H1 (cell line): ENCODE measurements around the gene HSPBAP1. TPM values are rescaled to one million over a fixed set of nuclear protein-coding genes. Genes with fewer than 3 reads are reported as not detected.

Experiments
- CTCF ChIA-PET: fragments of 300-600 bp; sonication (Branson Sonifier 250); formaldehyde crosslinking; loops from one replicate; lab custom pipeline; 2021; ENCODE audit not compliant: partially characterized antibody; lab: Charles Lee
- POLR2A ChIA-PET: fragments of 300-600 bp; sonication (Branson Sonifier 250); formaldehyde crosslinking; loops from one replicate; lab custom pipeline; 2021; ENCODE audit warnings: inconsistent platforms; ENCODE audit not compliant: partially characterized antibody; lab: Charles Lee
- DNase-seq, 2 experiments: peaks; one replicate each; pipeline versions ENCODE4 v3.0.0 to v3.0.0-alpha.2; 2010 to 2022; ENCODE audit warnings: low spot score in 2 of 2, low read depth in 1 of 2, mixed read lengths in 1 of 2
- FAIRE-seq: peaks from 2 replicates; lab custom pipeline; 2011; peaks lifted over from hg19 to GRCh38; lab: Jason Lieb, UNC
- H2AFZ ChIP-seq: 2 replicates; pipeline ENCODE4 v1.8.1; 2012; ENCODE audit warnings: low read length, inconsistent platforms
- H2AK5ac ChIP-seq: 2 replicates; pipeline ENCODE4 v1.6.1; 2013; ENCODE audit warnings: low read depth, low read length
- H2BK120ac ChIP-seq: replicated peaks from 2 replicates; pipeline ENCODE3; 2013; ENCODE audit warnings: low read depth, low read length, inconsistent platforms
- H2BK12ac ChIP-seq: 2 replicates; pipeline ENCODE4 v1.6.1; 2013; ENCODE audit warnings: low read depth, low read length
- H2BK15ac ChIP-seq: 2 replicates; pipeline ENCODE4 v1.6.1; 2013; ENCODE audit warnings: low read length
- H2BK20ac ChIP-seq: 2 replicates; pipeline ENCODE4 v1.6.1; 2013; ENCODE audit warnings: low read length
- H2BK5ac ChIP-seq: 2 replicates; pipeline ENCODE4 v1.6.1; 2013; ENCODE audit warnings: low read depth, low read length
- H3K14ac ChIP-seq: 2 replicates; pipeline ENCODE4 v1.6.1; 2013; ENCODE audit warnings: inconsistent platforms; ENCODE audit not compliant: insufficient read length
- H3K18ac ChIP-seq: 2 replicates; pipeline ENCODE4 v1.6.1; 2013; ENCODE audit warnings: low read length; ENCODE audit errors: extremely low read depth
- H3K23ac ChIP-seq: 2 replicates; pipeline ENCODE4 v1.6.1; 2013; ENCODE audit warnings: inconsistent platforms; ENCODE audit not compliant: insufficient read length
- H3K23me2 ChIP-seq: 2 replicates; pipeline ENCODE4 v1.6.1; 2013; ENCODE audit warnings: low read depth, low read length
- H3K27ac ChIP-seq: 2 replicates; pipeline ENCODE4 v1.6.1; 2011; ENCODE audit warnings: low read depth, low read length, inconsistent platforms
- H3K27me3 ChIP-seq, 4 experiments: replicated peaks in 1 of 4; 1 replicate in 1 of 4; 2 replicates in 3 of 4; pipeline versions ENCODE4 v1.6.1 to v1.8.1; 2011 to 2013; ENCODE audit warnings: low read length in 3 of 4, mild to moderate bottlenecking in 3 of 4, inconsistent platforms in 2 of 4, mixed read lengths in 2 of 4, moderate library complexity in 1 of 4; ENCODE audit not compliant: control insufficient read depth in 3 of 4, insufficient read depth in 3 of 4; ENCODE audit errors: extremely low read depth in 1 of 4
- H3K36me3 ChIP-seq, 4 experiments: 2 replicates each; pipeline versions ENCODE4 v1.6.1 to v1.8.1; 2011 to 2013; ENCODE audit warnings: mild to moderate bottlenecking in 4 of 4, low read length in 3 of 4, moderate library complexity in 2 of 4, control low read depth in 1 of 4, inconsistent platforms in 1 of 4; ENCODE audit not compliant: insufficient read depth in 4 of 4, control insufficient read depth in 2 of 4
- H3K4ac ChIP-seq: replicated peaks from 2 replicates; pipeline ENCODE3; 2013; ENCODE audit warnings: low read length, low read depth, mixed read lengths, inconsistent platforms; ENCODE audit not compliant: insufficient read length
- H3K4me1 ChIP-seq, 4 experiments: replicated peaks in 1 of 4; 1 replicate in 1 of 4; 2 replicates in 3 of 4; pipeline versions ENCODE4 v1.6.1 to v1.8.1; 2011 to 2013; ENCODE audit warnings: low read length in 3 of 4, inconsistent platforms in 2 of 4, mixed read lengths in 1 of 4; ENCODE audit not compliant: insufficient read depth in 4 of 4, control insufficient read depth in 3 of 4
- H3K4me2 ChIP-seq, 2 experiments: 2 replicates each; pipeline versions ENCODE4 v1.6.1 to v1.8.1; 2011 to 2013; ENCODE audit warnings: low read depth in 2 of 2, low read length in 2 of 2, control low read depth in 1 of 2, inconsistent platforms in 1 of 2, mild to moderate bottlenecking in 1 of 2; ENCODE audit not compliant: insufficient read depth in 1 of 2
- H3K4me3 ChIP-seq, 4 experiments: fragments of 200-600, 300-600 bp in 1 of 4; sonication (generic), shearing (Covaris generic), sonication (Bioruptor Twin) in 1 of 4; 2 replicates each; pipeline versions ENCODE4 v1.5.1 to v1.8.1; 2011 to 2016; ENCODE audit warnings: low read length in 4 of 4, low read depth in 3 of 4, control low read depth in 2 of 4, inconsistent platforms in 2 of 4, mild to moderate bottlenecking in 2 of 4, mixed read lengths in 1 of 4, moderate library complexity in 1 of 4; ENCODE audit not compliant: insufficient read depth in 2 of 4; ENCODE audit errors: extremely low read depth in 1 of 4
- H3K56ac ChIP-seq: replicated peaks from 2 replicates; pipeline ENCODE3; 2013; ENCODE audit warnings: low read depth, mild to moderate bottlenecking, mixed read lengths, low read length, inconsistent platforms; ENCODE audit not compliant: insufficient read length
- H3K79me1 ChIP-seq: 2 replicates; pipeline ENCODE4 v1.6.1; 2013; ENCODE audit warnings: low read depth, low read length, control low read depth
- H3K79me2 ChIP-seq, 2 experiments: 2 replicates each; pipeline versions ENCODE4 v1.6.1 to v1.8.1; 2012 to 2013; ENCODE audit warnings: low read length in 2 of 2, mild to moderate bottlenecking in 2 of 2, inconsistent platforms in 1 of 2; ENCODE audit not compliant: insufficient read depth in 2 of 2, control insufficient read depth in 1 of 2
- H3K9ac ChIP-seq, 4 experiments: replicated peaks in 1 of 4; 1 replicate in 1 of 4; 2 replicates in 3 of 4; pipeline versions ENCODE4 v1.6.1 to v1.8.1; 2011 to 2013; ENCODE audit warnings: low read depth in 3 of 4, low read length in 3 of 4, control low read depth in 2 of 4, mild to moderate bottlenecking in 2 of 4, moderate library complexity in 2 of 4, inconsistent platforms in 1 of 4; ENCODE audit errors: extremely low read depth in 1 of 4
- H3K9me3 ChIP-seq, 2 experiments: 2 replicates each; pipeline versions ENCODE4 v1.6.1 to v1.8.1; 2012 to 2013; ENCODE audit warnings: mild to moderate bottlenecking in 2 of 2, moderate library complexity in 2 of 2, control low read depth in 1 of 2, inconsistent platforms in 1 of 2, low read depth in 1 of 2, low read length in 1 of 2, mixed read lengths in 1 of 2; ENCODE audit not compliant: insufficient read depth in 2 of 2
- H4K20me1 ChIP-seq, 2 experiments: replicated peaks in 1 of 2; 2 replicates each; pipeline versions ENCODE3 to v1.8.1; 2011 to 2013; ENCODE audit warnings: inconsistent platforms in 2 of 2, low read length in 2 of 2, mild to moderate bottlenecking in 1 of 2; ENCODE audit not compliant: insufficient read depth in 2 of 2, control insufficient read depth in 1 of 2
- H4K5ac ChIP-seq: 2 replicates; pipeline ENCODE4 v1.6.1; 2013; ENCODE audit warnings: low read length, low read depth, mixed read lengths, inconsistent platforms; ENCODE audit not compliant: insufficient read length
- H4K8ac ChIP-seq: 2 replicates; pipeline ENCODE4 v1.8.0; 2013; ENCODE audit warnings: mild to moderate bottlenecking, moderate library complexity, low read length, inconsistent platforms; ENCODE audit not compliant: insufficient read depth; ENCODE audit errors: extremely low read depth
- H4K91ac ChIP-seq: replicated peaks from 2 replicates; pipeline ENCODE3; 2013; ENCODE audit warnings: low read length, mixed read lengths, inconsistent platforms; ENCODE audit not compliant: insufficient read length
- ASH2L ChIP-seq: fragments of 200-600, 300-600 bp; sonication (generic); IDR thresholded peaks from one replicate; pipeline ENCODE4 v1.7.1; 2017; ENCODE audit warnings: low read length
- CHD2 ChIP-seq: IDR thresholded peaks from 2 replicates; pipeline ENCODE4 v1.6.1; 2012; ENCODE audit warnings: low read length, improper control_type of control experiment
- CTCF ChIP-seq, 3 experiments: IDR thresholded peaks; 1 replicate in 2 of 3; 2 replicates in 1 of 3; pipeline versions ENCODE4 v1.5.1 to v1.6.1; 2011; ENCODE audit warnings: low read length in 3 of 3, mild to moderate bottlenecking in 3 of 3, inconsistent platforms in 2 of 3, low read depth in 1 of 3, moderate library complexity in 1 of 3; ENCODE audit not compliant: insufficient read depth in 1 of 3; ENCODE audit errors: control extremely low read depth in 1 of 3
- EGR1 ChIP-seq: IDR thresholded peaks from 2 replicates; pipeline ENCODE4 v1.6.1; 2011; ENCODE audit warnings: low read depth, low read length, borderline replicate concordance
- JUND ChIP-seq: IDR thresholded peaks from 2 replicates; pipeline ENCODE4 v1.6.1; 2011; ENCODE audit warnings: mild to moderate bottlenecking, improper control_type of control experiment, low read length
- MAX ChIP-seq: IDR thresholded peaks from 2 replicates; pipeline ENCODE4 v1.6.1; 2012; ENCODE audit warnings: inconsistent platforms
- NANOG ChIP-seq: IDR thresholded peaks from 2 replicates; pipeline ENCODE4 v1.6.1; 2011; ENCODE audit warnings: low read length, low read depth, mild to moderate bottlenecking, inconsistent platforms; ENCODE audit not compliant: insufficient read depth, poor library complexity, severe bottlenecking
- POU5F1 ChIP-seq: IDR thresholded peaks from 2 replicates; pipeline ENCODE4 v1.6.1; 2011; ENCODE audit warnings: low read depth, mild to moderate bottlenecking, low read length, moderate library complexity
- SIN3A ChIP-seq, 2 experiments: IDR thresholded peaks in 1 of 2; conservative IDR thresholded peaks in 1 of 2; 2 replicates each; pipeline ENCODE4 v1.6.1; 2011 to 2012; ENCODE audit warnings: low read length in 2 of 2, improper control_type of control experiment in 1 of 2, low read depth in 1 of 2, mild to moderate bottlenecking in 1 of 2
- SRF ChIP-seq: IDR thresholded peaks from 2 replicates; pipeline ENCODE4 v1.6.1; 2011; ENCODE audit warnings: mild to moderate bottlenecking, low read depth, low read length, moderate library complexity
- TAF7 ChIP-seq: optimal IDR thresholded peaks from 2 replicates; pipeline ENCODE3; 2011; ENCODE audit warnings: low read depth, mild to moderate bottlenecking, inconsistent platforms, low read length, moderate library complexity, borderline replicate concordance
- WGBS, 2 experiments: shearing (Covaris generic) in 1 of 2; methylation state at CpG; one replicate each; pipeline versions ENCODE4 v1.1.6 to v1.1.7; 2013 to 2015; ENCODE audit warnings: low lambda C conversion rate in 2 of 2, mixed read lengths in 2 of 2, inconsistent platforms in 1 of 2, low coverage in 1 of 2, missing lambda C conversion rate in 1 of 2; ENCODE audit not compliant: insufficient replicate concordance in 2 of 2, insufficient coverage in 1 of 2, insufficient read length in 1 of 2; ENCODE audit errors: extremely low coverage in 1 of 2, missing lambda C conversion rate in 1 of 2; 5-methylcytosine and 5-hydroxymethylcytosine counted together
- polyA plus RNA-seq, 7 experiments: library from polyadenylated mRNA; depleted of rRNA in 3 of 7; stranded (reverse) in 5 of 7; unstranded in 2 of 7; fragments of >200 nt in 5 of 7; fragments of 200-250 nt in 2 of 7; gene quantifications; 1 replicate in 5 of 7; 2 replicates in 1 of 7; 4 replicates in 1 of 7; pipeline versions ENCODE4 v1.2.1 to v1.2.3, GENCODE V29; 2011 to 2013; ENCODE audit warnings: missing spikeins in 2 of 7, mixed read lengths in 2 of 7
- total RNA-seq: library from RNA; stranded (reverse); fragmentation: NEBNext Ultra II Directional; extraction: Animal tissue kit (Norgen Biotek cat#: 25700); gene quantifications from 2 replicates; pipeline ENCODE4 v1.2.1, GENCODE V29; 2021

The HSPBAP1 gene
- total and polyA plus RNA-seq, 2 of the 8 experiments (the other 6 are each of a cell fraction or from before 2014, with no cell fraction given) = 7.5 to 8.3 TPM

- H3K14ac ChIP-seq = no peak overlapping the region
- no peak overlapping the region for H2AFZ ChIP-seq
- no peaks in the 10 kb centered on the region for H3K9me3 ChIP-seq
- DNase-seq (no peak), FAIRE-seq (peak; percentile 7)
- no peak overlapping the region for H4K5ac ChIP-seq
- no peak overlapping the region for H2BK15ac ChIP-seq
- no peaks in the 10 kb centered on the region for H3K23me2 ChIP-seq
- no peaks in the 10 kb centered on the region for H3K79me2 ChIP-seq
- no peak overlapping the region for H2BK120ac ChIP-seq
- POLR2A ChIA-PET = interaction anchor here (1.2 kb wide), 1 partner anchor 10 kb away, joined by 4 read pairs; no protein-coding TSS in a partner anchor
- H3K27me3 ChIP-seq = no peaks in the 10 kb centered on the region
- H3K4ac ChIP-seq = no peak overlapping the region
- CTCF ChIA-PET = interaction anchor here (0.7 to 1.3 kb wide), 2 partner anchors 16 to 20 kb away, joined by 3 to 5 read pairs; no protein-coding TSS in a partner anchor
- no peak overlapping the region for H3K23ac ChIP-seq
- no peak overlapping the region for H3K56ac ChIP-seq
- peaks cover 0 to 11% (median 3%) of the 10 kb centered on the region in 4 experiments; a peak in 3 of 8 replicates for H3K36me3 ChIP-seq
- H2BK12ac ChIP-seq = no peak overlapping the region
- no peak overlapping the region for H3K18ac ChIP-seq
- H2AK5ac ChIP-seq = no peak overlapping the region
- WGBS, 2 experiments = 47% methylated on average over 3 of the region's 3 CpGs; no CpG with 5 or more reads in 1 of the 2 experiments
- no peaks in the 10 kb centered on the region for H4K20me1 ChIP-seq
- H4K8ac ChIP-seq = no peak overlapping the region
- H2BK5ac ChIP-seq = no peak overlapping the region
- no peak overlapping the region for H4K91ac ChIP-seq
- H3K4me1 ChIP-seq = peaks cover 0 to 4% (median 2%) of the 10 kb centered on the region in 4 experiments; a peak in 3 of 7 replicates
- H3K4me2 ChIP-seq = no peak overlapping the region
- no peaks in the 10 kb centered on the region for H3K79me1 ChIP-seq
- H3K27ac ChIP-seq = no peak overlapping the region
- H3K9ac ChIP-seq = no peak overlapping the region
- H3K4me3 ChIP-seq = no peak overlapping the region
- H2BK20ac ChIP-seq = no peak overlapping the region
- TF ChIP-seq POU5F1 (no peak), MAX (no peak), TAF7 (no peak), CHD2 (no peak), ASH2L (no peak), NANOG (no peak), JUND (no peak), CTCF (IDR thresholded peaks at IDR 0.05; ENCODE audit: control extremely low read depth in 1 of 3, insufficient read depth in 1 of 3, low read depth in 1 of 3, low read length in 3 of 3) (no peak), SRF (no peak), SIN3A (conservative IDR thresholded peaks at IDR 0.05 in 1 of 2, IDR thresholded peaks at IDR 0.05 in 1 of 2; ENCODE audit: low read depth in 1 of 2, low read length in 2 of 2) (no peak), EGR1 (no peak)
Measured at GRCh38 chr3:122739172-122739571, 54.5 kb downstream of the HSPBAP1 start.
